Keratinocyte (primary cell): ENCODE measurements around the gene GINS1. TPM values are rescaled to one million over a fixed set of nuclear protein-coding genes. Genes with fewer than 3 reads are reported as not detected.

Source experiments
- DNase-seq: peaks from one replicate; pipeline ENCODE4 v3.0.0-alpha.2; 2011; ENCODE audit warnings: low read depth, missing footprints, low spot score
- FAIRE-seq: peaks from 2 replicates; lab custom pipeline; 2011; peaks lifted over from hg19 to GRCh38; lab: Jason Lieb, UNC
- H2AFZ ChIP-seq: 2 replicates; pipeline ENCODE4 v1.6.0; 2012; ENCODE audit warnings: low read length, control low read depth, inconsistent platforms; ENCODE audit not compliant: control insufficient read depth
- H3K27ac ChIP-seq: 2 replicates; pipeline ENCODE4 v1.5.1; 2011; ENCODE audit warnings: low read length; ENCODE audit not compliant: control insufficient read depth, insufficient read depth
- H3K27me3 ChIP-seq: 3 replicates; pipeline ENCODE4 v1.6.0; 2011; ENCODE audit warnings: low read length; ENCODE audit not compliant: control insufficient read depth, insufficient read depth; ENCODE audit errors: extremely low read depth
- H3K36me3 ChIP-seq, 2 experiments: 2 replicates in 1 of 2; 3 replicates in 1 of 2; pipeline ENCODE4 v1.5.1; 2011; ENCODE audit warnings: low read length in 2 of 2, mild to moderate bottlenecking in 1 of 2; ENCODE audit not compliant: control insufficient read depth in 2 of 2, insufficient read depth in 2 of 2; ENCODE audit errors: extremely low read depth in 1 of 2
- H3K4me1 ChIP-seq: 3 replicates; pipeline ENCODE4 v1.5.1; 2011; ENCODE audit warnings: low read length; ENCODE audit not compliant: control insufficient read depth, insufficient read depth; ENCODE audit errors: extremely low read depth
- H3K4me2 ChIP-seq: 3 replicates; pipeline ENCODE4 v1.6.0; 2011; ENCODE audit warnings: low read depth, low read length; ENCODE audit not compliant: control insufficient read depth, insufficient read depth; ENCODE audit errors: extremely low read depth
- H3K4me3 ChIP-seq, 3 experiments: fragments of 200-600 bp in 1 of 3; sonication (generic) in 1 of 3; 2 replicates in 2 of 3; 3 replicates in 1 of 3; pipeline ENCODE4 v1.5.1; 2011 to 2016; ENCODE audit warnings: low read length in 3 of 3, mild to moderate bottlenecking in 3 of 3, control low read depth in 2 of 3, inconsistent platforms in 1 of 3, low read depth in 1 of 3, mixed read lengths in 1 of 3, mixed run types in 1 of 3, moderate library complexity in 1 of 3; ENCODE audit not compliant: control insufficient read depth in 2 of 3, insufficient read depth in 2 of 3; ENCODE audit errors: extremely low read depth in 1 of 3
- H3K79me2 ChIP-seq: 2 replicates; pipeline ENCODE4 v1.6.0; 2012; ENCODE audit warnings: low read length; ENCODE audit not compliant: control insufficient read depth, insufficient read depth
- H3K9ac ChIP-seq: 3 replicates; pipeline ENCODE4 v1.6.0; 2011; ENCODE audit warnings: low read length; ENCODE audit not compliant: control insufficient read depth, insufficient read depth; ENCODE audit errors: extremely low read depth
- H3K9me1 ChIP-seq: 3 replicates; pipeline ENCODE4 v1.6.0; 2011; ENCODE audit warnings: low read length; ENCODE audit not compliant: control insufficient read depth, insufficient read depth; ENCODE audit errors: extremely low read depth
- H3K9me3 ChIP-seq: 2 replicates; pipeline ENCODE4 v1.5.1; 2012; ENCODE audit warnings: low read depth, low read length; ENCODE audit not compliant: control insufficient read depth
- H4K20me1 ChIP-seq: 3 replicates; pipeline ENCODE4 v1.6.0; 2011; ENCODE audit warnings: low read length; ENCODE audit not compliant: control insufficient read depth, insufficient read depth; ENCODE audit errors: extremely low read depth
- CTCF ChIP-seq, 3 experiments: IDR thresholded peaks in 1 of 3; conservative IDR thresholded peaks in 1 of 3; optimal IDR thresholded peaks in 1 of 3; 2 replicates in 2 of 3; 3 replicates in 1 of 3; pipeline versions ENCODE3 to v1.5.1; 2011; ENCODE audit warnings: low read length in 3 of 3, mild to moderate bottlenecking in 3 of 3, moderate library complexity in 2 of 3, control low read depth in 1 of 3, inconsistent platforms in 1 of 3; ENCODE audit not compliant: insufficient read depth in 2 of 3; ENCODE audit errors: extremely low read depth in 1 of 3
- EZH2 ChIP-seq: IDR thresholded peaks from one replicate; pipeline ENCODE4 v1.6.1; 2012; ENCODE audit warnings: inconsistent platforms, mild to moderate bottlenecking, low read length, moderate library complexity
- dilution Hi-C: fragments of 300-500 bp; cut with MboI; formaldehyde crosslinking; loops from one replicate; pipeline ENCODE4 v1.7.0; 2020; ENCODE audit warnings: low sequenced_read_pairs; ENCODE audit not compliant: extremely low pct_ligation_motif_present
- polyA plus RNA-seq, 5 experiments: library from polyadenylated mRNA; depleted of rRNA in 3 of 5; stranded (reverse) in 3 of 5; stranded (forward) in 1 of 5; unstranded in 1 of 5; fragments of >200 nt; gene quantifications; 1 replicate in 1 of 5; 2 replicates in 3 of 5; 3 replicates in 1 of 5; pipeline versions ENCODE4 v1.2.1 to v1.2.3, GENCODE V29; 2011 to 2012; ENCODE audit warnings: missing spikeins in 2 of 5, low read depth in 1 of 5, low replicate concordance in 1 of 5

GINS1 gene
- polyA plus RNA-seq, 1 donor (not counting 4 experiments of a cell fraction or from before 2014, with no cell fraction given) = 12.5 TPM

- Histone ChIP-seq H3K4me2 (no peak overlapping the region), H3K36me3 (no peaks in the 10 kb centered on the region), H3K4me1 (peaks cover 7% of the 10 kb centered on the region), H3K27ac (no peak overlapping the region), H3K27me3 (no peaks in the 10 kb centered on the region), H3K4me3 (no peak overlapping the region), H4K20me1 (no peaks in the 10 kb centered on the region), H2AFZ (peak overlapping the region; percentile 9), H3K9ac (no peak overlapping the region), H3K79me2 (peaks cover 7% of the 10 kb centered on the region), H3K9me1 (no peaks in the 10 kb centered on the region), H3K9me3 (no peaks in the 10 kb centered on the region)
- FAIRE-seq = no peak
- TF ChIP-seq CTCF (optimal IDR thresholded peaks at IDR 0.05 in 1 of 3, IDR thresholded peaks at IDR 0.05 in 1 of 3, conservative IDR thresholded peaks at IDR 0.05 in 1 of 3; ENCODE audit: extremely low read depth in 1 of 3, insufficient read depth in 2 of 3, low read length in 3 of 3) = no peak
- TF ChIP-seq EZH2 = no peak
- no peak for DNase-seq
- dilution Hi-C loops = no loop called here
These were observed 13.2 kb upstream of the GINS1 start for GRCh38 chr20:25394276-25394675.

- H2AFZ ChIP-seq = no peak overlapping the region
- no peaks in the 10 kb centered on the region for H3K36me3 ChIP-seq
- peaks cover 5% of the 10 kb centered on the region for H3K4me1 ChIP-seq
- H3K9ac ChIP-seq = no peak overlapping the region
- no peaks in the 10 kb centered on the region for H3K9me3 ChIP-seq
- no peak overlapping the region for H3K4me3 ChIP-seq
- H3K9me1 ChIP-seq = no peaks in the 10 kb centered on the region
- DNase-seq (no peak), FAIRE-seq (no peak)
- dilution Hi-C loops = no loop called here
- no peak for TF ChIP-seq EZH2
- no peak for TF ChIP-seq CTCF (optimal IDR thresholded peaks at IDR 0.05 in 1 of 3, IDR thresholded peaks at IDR 0.05 in 1 of 3, conservative IDR thresholded peaks at IDR 0.05 in 1 of 3; ENCODE audit: extremely low read depth in 1 of 3, insufficient read depth in 2 of 3, low read length in 3 of 3)
- H3K79me2 ChIP-seq = peaks cover 1% of the 10 kb centered on the region
- no peak overlapping the region for H3K4me2 ChIP-seq
- H4K20me1 ChIP-seq = no peaks in the 10 kb centered on the region
- no peaks in the 10 kb centered on the region for H3K27me3 ChIP-seq
- H3K27ac ChIP-seq = no peak overlapping the region
These were observed 12.5 kb upstream of the GINS1 start for GRCh38 chr20:25394996-25395395.
